ENCODE measurements around the gene FSCN2.

GRCh38 chr17:81553018-81553615 is 24.9 kb downstream of the FSCN2 start:
- TF ChIP-seq CTCF (conservative IDR thresholded peaks at IDR 0.05 in 1 of 2, IDR thresholded peaks at IDR 0.05 in 1 of 2; ENCODE audit: low read depth in 1 of 2, low read length in 2 of 2) (peak in 1 of 2 donors; percentile 13), EZH2 (IDR thresholded peaks at IDR 0.05; ENCODE audit: low read length, missing control alignments) (no peak)

All from fibroblast of lung (primary cell).